ENCODE data around the gene OPHN1. TPM values are rescaled to one million over a fixed set of nuclear protein-coding genes. Genes with fewer than 3 reads are reported as not detected.

OPHN1 gene
- total RNA-seq, 1 experiment from 2014 or later, result 4.4 TPM

- DNase-seq (ENCODE audit: low spot score), result no peak
- no peak for ATAC-seq
- POLR2A ChIA-PET, result no interaction called here
- TF ChIP-seq MXD4 (CRISPR knock-in tag; IDR thresholded peaks at IDR 0.05; ENCODE audit: borderline replicate concordance) (no peak), CREB1 (CRISPR knock-in tag; IDR thresholded peaks at IDR 0.05) (no peak), JAZF1 (CRISPR knock-in tag; IDR thresholded peaks at IDR 0.05) (no peak), ZNF512 (CRISPR knock-in tag; IDR thresholded peaks at IDR 0.05; ENCODE audit: borderline replicate concordance) (no peak)
- CTCF ChIA-PET, result no interaction called here
- H3K27ac Mint-ChIP-seq, result no peak overlapping the region
- H3K9me3 Mint-ChIP-seq, result no peaks in the 10 kb centered on the region
- no peak overlapping the region for H3K4me3 Mint-ChIP-seq
- no peaks in the 10 kb centered on the region; the same call in 1 of the 2 replicates for H3K27me3 Mint-ChIP-seq (ENCODE audit: low read depth)
- H3K4me1 Mint-ChIP-seq, result no peaks in the 10 kb centered on the region
- no peaks in the 10 kb centered on the region for H3K36me3 Mint-ChIP-seq
Observed at GRCh38 chrX:68440940-68441339, 7.6 kb upstream of the OPHN1 start.

GRCh38 chrX:68440442-68440841, 7.1 kb upstream of the OPHN1 start:
- Mint-ChIP-seq H3K36me3 (no peaks in the 10 kb centered on the region), H3K4me1 (no peaks in the 10 kb centered on the region), H3K27me3 (ENCODE audit: low read depth) (no peaks in the 10 kb centered on the region), H3K4me3 (no peak overlapping the region), H3K27ac (no peak overlapping the region), H3K9me3 (no peaks in the 10 kb centered on the region)
- CTCF ChIA-PET, result no interaction called here
- ATAC-seq, result no peak
- POLR2A ChIA-PET, result no interaction called here
- no peak for DNase-seq (ENCODE audit: low spot score)
- TF ChIP-seq NR3C1 (CRISPR knock-in tag; conservative IDR thresholded peaks at IDR 0.05; ENCODE audit: low read depth) (no peak), ZNF532 (CRISPR knock-in tag; IDR thresholded peaks at IDR 0.05; ENCODE audit: borderline replicate concordance) (no peak), STAT6 (CRISPR knock-in tag; conservative IDR thresholded peaks at IDR 0.05; ENCODE audit: low read depth) (no peak), AFF4 (CRISPR knock-in tag; IDR thresholded peaks at IDR 0.05; ENCODE audit: borderline replicate concordance) (no peak), ARID4B (CRISPR knock-in tag; IDR thresholded peaks at IDR 0.05; ENCODE audit: borderline replicate concordance) (no peak), SMAD4 (CRISPR knock-in tag; IDR thresholded peaks at IDR 0.05) (no peak), SMAD3 (CRISPR knock-in tag; IDR thresholded peaks at IDR 0.05; ENCODE audit: borderline replicate concordance) (no peak), MXD4 (CRISPR knock-in tag; IDR thresholded peaks at IDR 0.05; ENCODE audit: borderline replicate concordance) (no peak)
- TF ChIP-seq, protein P1, sequence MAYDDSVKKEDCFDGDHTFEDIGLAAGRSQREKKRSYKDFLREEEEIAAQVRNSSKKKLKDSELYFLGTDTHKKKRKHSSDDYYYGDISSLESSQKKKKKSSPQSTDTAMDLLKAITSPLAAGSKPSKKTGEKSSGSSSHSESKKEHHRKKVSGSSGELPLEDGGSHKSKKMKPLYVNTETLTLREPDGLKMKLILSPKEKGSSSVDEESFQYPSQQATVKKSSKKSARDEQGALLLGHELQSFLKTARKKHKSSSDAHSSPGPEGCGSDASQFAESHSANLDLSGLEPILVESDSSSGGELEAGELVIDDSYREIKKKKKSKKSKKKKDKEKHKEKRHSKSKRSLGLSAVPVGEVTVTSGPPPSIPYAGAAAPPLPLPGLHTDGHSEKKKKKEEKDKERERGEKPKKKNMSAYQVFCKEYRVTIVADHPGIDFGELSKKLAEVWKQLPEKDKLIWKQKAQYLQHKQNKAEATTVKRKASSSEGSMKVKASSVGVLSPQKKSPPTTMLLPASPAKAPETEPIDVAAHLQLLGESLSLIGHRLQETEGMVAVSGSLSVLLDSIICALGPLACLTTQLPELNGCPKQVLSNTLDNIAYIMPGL (CRISPR knock-in tag; IDR thresholded peaks at IDR 0.05), result no peak
- TF ChIP-seq, protein P2, sequence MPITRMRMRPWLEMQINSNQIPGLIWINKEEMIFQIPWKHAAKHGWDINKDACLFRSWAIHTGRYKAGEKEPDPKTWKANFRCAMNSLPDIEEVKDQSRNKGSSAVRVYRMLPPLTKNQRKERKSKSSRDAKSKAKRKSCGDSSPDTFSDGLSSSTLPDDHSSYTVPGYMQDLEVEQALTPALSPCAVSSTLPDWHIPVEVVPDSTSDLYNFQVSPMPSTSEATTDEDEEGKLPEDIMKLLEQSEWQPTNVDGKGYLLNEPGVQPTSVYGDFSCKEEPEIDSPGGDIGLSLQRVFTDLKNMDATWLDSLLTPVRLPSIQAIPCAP (CRISPR knock-in tag; IDR thresholded peaks at IDR 0.05), result no peak
